GM21423 (cell line): Measurements from ENCODE around the gene TXNDC5.
"Not testable (repeated sequence)": the region's sequence is repeated elsewhere in the genome, so short reads cannot be mapped to it uniquely, and the experiment has no call there.

Source experiments
- ATAC-seq: cut with Tn5 transposase; IDR thresholded peaks from one replicate; pipeline ENCODE4 v1.9.1; 2021; ENCODE audit warnings: mild to moderate bottlenecking, moderate library complexity; ENCODE audit not compliant: unreplicated experiment

The TXNDC5 gene

DNA sequence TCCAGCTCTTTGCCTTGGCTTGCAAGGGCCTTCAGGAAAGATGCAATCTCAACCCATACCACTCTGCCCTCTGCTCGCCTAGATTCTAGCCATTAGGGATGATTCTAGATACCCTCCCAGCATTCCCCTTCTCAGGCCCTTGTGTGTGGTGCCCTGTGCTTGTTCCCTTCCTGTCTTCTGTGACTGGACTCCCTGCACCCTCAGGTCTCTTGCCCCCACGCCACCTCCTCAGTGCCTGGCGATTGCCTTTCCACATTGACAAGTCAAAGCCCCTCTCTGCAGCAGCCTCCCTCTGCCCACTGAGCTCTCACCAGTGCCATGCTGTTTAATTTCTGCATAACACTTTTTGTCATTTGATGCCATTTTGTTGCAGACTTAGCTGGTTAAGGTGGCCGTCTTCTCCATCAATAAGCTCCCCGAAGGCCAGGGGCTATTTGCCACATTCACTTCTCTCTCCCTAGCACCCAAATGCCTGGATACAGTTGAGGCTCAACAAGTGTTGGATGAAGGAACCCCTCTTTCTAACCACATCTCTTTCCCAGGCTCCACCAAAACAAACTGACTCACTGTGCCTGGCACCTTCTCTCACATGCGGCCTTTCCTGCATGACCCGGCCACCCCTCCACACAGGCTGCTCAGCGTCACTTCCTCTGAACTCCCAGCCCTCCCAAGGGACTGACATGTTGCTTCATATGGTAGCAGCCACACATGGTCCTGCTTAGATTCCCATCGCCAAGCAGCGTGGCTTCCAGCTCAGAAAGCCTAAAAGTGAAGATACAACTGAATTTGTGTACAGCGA, 4.6 kb upstream of the TXNDC5 start:
- no peak for ATAC-seq

DNA sequence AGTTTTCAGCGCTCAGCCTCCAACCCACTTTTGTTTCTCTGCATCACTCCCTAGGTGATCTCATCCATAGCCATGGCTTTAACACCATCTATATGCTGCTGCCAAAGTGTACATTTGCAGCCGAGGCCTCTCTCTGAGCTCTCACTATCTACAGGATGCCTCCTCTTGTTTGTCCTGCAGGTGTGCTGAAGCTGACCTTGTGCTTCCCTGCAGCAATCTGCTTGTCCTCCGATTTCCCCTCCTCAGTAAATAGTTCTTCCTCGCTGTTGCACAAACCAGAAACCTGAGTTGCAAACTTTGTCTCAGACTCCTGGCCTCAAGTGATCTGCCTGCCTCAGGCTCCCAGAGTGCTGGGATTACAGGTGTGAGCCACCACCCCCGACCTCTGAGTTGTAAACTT, 3.7 kb upstream of the TXNDC5 start:
- no peak for ATAC-seq

DNA sequence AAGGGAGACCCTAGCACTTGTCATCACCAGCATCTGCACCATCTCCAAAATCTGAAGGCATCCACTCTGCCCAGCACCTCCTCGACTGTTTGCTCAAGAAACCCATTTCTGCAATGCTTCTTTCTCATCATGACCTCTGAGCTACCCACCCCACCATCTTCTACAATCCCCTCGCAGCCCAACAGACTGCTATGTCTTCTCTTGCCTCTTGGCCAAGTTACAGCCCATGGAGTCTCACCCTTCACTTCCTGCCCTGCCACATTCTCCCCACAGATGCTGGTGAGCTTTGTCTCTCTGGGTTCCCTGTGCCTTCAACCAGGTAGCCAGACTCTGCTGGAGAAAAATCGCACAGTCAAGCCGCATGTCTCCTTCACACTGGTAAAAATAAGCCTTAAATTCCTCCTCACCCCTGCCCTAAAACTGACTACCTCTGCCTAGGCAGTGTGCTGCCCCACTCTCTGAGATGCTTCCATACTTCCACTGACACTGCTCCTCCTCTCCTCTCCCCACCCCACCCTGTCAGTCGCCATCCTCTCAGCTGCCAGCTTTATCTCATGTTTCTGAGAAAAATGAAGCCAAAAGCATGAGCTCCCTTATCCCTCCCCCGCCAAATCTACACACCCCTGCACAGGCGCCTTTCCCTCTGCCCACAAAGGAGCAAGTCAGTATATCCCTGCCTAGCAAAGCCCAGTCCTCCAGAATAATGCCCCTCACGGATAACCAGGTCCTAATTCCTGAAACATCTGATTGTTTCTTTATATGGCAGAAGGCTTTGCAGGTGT, 2.3 kb upstream of the TXNDC5 start:
- no peak for ATAC-seq

DNA sequence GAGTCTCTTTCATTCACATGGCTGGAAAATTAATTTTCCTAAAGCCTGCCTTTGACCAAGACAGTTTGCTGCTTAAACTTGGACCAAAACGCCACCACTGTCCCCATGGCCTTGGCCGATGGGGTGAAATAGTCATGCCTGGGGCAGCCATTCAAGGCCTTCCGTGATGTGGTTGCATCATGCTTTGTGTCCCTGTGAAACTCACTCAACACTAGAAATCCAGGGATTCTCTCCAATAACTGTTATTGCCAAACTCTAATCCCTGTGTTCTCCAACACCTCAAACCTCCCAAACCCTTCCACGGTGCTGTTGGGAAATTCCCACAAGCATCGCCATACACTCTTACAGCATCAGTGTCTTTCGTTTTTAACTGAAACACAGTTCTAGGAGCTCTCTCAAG, 1.4 kb upstream of the TXNDC5 start:
- ATAC-seq = no peak

- no peak for ATAC-seq
These were observed 747 bp upstream of the TXNDC5 start for GRCh38 chr6:7911345-7911725.

DNA sequence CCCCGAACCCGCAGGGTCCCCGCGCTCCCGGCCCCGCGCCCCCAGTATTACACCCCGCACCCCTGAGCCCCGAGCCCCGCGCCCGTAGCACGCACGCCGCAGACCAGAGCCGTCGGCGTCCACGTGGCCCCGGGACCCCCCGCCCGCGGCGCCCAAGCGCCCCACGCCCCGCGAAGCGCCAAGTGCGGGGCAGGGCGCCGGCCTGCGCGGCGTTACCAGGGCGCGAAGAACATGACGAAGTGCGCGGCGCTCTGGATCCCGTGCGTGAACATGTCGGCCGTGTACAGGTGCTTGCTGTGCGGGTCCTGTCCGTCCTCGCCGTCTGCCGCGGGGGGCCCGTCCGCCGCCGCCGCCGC, 312 bp downstream of the TXNDC5 start:
- ATAC-seq = peak; percentile 20

DNA sequence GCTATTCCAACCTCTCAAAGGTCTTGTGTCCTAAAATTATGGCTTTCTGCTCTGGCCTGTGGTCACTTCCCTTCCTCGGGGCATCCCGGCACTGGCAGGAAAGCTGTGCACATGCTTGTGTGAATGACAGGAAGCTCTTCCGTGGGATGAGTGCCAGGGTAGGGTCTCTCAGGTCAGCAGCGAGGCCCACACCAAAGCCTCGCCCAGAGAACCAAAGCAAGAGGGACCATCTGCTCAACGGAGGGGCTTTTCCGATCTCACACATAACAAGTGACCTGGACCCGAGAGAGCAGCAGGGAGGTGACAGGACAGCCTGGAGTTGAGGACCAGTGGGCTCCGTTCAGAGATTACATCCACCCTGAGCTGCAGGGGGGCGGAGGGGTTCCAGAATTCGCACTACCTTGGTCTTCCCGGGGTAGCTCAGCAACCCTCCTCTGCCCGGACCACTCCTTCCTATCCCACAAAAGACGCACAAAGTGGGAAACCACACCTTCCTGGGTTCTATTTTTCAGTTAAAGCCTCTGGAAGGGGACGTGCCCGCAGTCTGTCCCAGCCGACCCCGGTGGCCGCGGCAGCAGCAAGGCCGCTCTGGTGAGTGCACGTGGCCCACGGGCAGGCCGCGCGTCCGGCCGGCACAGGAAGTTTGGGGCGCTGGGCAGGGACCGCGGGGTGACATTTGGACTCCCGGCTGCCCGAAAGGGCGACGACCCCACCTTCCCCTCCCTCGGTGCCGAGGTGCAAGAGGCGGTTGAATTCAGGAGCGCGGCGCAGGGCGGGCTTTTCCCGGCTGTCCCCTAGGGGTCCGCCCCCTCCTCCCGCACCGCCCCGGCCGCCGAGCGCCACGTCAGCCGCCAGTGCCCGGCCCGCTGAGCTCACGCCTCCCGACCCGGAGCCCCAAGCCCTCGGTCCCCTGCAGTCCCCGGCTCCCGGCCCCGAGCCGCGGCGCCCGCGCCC, 988 bp downstream of the TXNDC5 start:
- ATAC-seq = peak; percentile 30

GRCh38 chr6:7907159-7907558, 3.4 kb downstream of the TXNDC5 start:
- no peak for ATAC-seq

DNA sequence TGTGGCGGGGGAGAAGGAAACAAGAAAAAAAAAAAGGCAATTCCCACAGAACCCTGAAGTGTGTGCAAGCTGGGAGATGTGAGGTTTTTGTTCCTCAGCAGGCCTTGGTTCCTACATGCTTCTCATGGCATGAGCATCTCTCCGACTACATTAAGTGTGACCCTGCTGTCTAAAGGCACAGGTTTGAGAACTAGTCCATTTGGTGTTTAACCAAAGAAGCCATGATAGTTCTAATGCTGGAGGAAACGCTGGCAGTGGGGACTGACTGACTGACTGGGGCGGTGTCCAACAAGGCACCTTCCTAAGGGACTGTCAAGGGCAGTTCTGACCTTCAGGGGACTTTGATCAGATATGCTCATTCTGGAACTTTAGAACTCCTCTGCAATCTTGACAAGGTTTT, 3.8 kb downstream of the TXNDC5 start:
- no peak for ATAC-seq

DNA sequence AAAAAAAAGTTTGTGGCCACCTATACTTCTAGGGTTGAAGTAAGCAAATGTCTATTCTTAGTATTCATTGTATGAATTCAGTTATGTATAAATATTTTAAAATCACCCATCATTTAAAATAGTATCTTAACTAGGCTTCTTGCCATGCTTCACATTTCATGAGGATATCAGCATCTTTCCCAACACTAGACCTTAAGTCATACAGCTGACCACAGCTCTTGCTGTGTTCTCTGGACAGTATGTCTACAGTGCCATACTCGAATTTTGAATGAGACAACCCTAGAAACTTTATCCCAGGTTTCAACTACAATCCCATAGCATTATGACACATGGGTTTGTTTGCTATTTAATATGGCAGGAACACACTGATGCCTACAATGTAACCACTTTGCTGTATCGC, 5.2 kb downstream of the TXNDC5 start:
- ATAC-seq = no peak

DNA sequence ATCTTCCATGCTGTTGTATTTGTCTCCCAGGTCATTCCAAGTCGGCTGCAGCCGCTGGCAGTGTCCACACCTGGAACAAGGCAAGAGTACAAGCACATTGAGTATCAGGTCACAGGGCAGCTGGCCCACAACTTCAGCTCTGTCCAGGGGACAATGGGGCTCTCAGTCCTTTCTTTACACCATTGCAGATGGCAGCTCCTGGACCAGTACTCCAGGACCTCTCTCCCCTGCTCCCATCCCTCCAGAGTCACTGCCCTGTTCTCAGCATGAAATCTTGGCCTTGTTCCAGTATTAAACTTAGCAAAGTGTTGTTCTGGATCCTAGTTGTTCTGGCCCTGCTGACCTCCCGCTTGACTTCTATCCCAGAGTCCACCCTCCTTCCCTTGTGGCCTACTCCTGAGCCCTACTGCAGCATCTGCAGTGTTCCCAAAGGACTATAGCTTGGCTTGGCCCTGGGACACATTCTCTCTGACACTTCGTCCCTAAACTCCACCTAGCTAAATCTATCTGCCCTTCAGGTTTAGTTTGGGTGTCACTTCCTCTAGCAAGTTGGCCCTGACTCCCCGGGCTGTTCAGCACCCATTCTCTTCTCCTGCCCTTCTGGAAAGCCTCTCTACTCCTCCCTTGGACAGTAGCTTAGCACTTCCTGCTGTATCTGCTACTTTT, 5.8 kb downstream of the TXNDC5 start:
- ATAC-seq = no peak

GRCh38 chr6:7903673-7904072, 6.9 kb downstream of the TXNDC5 start:
- no peak for ATAC-seq

DNA sequence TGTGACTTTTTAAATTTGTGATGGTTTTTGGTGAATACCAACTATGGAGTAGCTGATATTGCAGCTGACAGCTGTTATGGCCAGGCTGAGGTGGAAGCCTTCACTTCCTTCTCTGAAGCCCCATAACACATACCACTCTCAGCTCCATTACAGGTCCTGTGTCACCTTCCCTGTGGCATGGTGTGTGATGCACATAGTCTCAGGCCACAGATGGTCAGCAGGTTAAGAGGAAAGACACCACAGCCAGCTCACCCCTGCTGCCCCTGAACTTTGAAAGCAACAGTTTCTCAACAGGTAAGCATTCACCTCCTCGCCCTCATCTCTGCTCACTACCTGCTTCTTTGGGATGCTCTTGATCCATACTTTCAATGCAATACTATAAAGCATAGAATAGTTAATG, 7.7 kb downstream of the TXNDC5 start:
- no peak for ATAC-seq

DNA sequence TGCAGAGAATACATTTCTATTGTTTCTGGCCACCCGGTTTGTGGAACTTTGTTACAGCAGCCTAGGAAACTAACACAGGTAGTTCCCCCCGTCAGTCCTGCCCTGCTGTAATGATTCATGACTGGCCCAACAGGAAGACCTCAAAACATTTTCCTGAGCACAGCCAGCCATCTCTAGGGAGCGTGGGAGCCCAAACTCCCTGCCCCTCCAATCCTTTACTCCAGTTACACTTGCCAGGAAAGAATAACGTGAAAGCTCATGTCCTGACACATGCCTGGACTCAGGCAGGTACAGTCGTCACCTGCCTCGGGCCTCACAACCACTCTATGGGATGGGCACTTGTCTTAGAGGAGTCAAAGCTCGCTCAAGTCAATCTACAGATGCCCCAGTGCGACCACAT, 8.4 kb downstream of the TXNDC5 start:
- ATAC-seq = no peak

DNA sequence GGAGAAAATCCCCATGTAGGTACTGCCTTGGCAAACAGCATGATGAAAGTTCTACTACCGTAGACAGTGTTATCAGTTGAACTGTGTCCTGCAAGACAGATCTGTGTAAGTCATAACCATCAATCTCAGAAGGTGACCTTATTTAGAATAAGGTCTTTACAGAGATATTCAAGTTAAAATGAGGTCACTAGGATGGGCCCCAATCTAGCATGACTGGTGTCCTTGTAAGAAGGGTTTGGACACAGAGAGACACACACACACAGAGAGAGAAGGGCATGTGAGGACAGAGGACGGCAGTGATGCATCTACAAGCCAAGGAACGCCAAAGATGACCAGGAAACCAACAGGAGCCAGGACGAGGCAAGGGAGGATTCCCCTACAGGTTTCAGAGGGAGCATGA, 8.8 kb downstream of the TXNDC5 start:
- no peak for ATAC-seq

GRCh38 chr6:7901056-7901455, 9.5 kb downstream of the TXNDC5 start:
- ATAC-seq = no peak

- no peak for ATAC-seq
These were observed 10.0 kb downstream of the TXNDC5 start for GRCh38 chr6:7900621-7901020.

- no peak for ATAC-seq
These were observed 10.7 kb downstream of the TXNDC5 start for GRCh38 chr6:7899889-7900213.

DNA sequence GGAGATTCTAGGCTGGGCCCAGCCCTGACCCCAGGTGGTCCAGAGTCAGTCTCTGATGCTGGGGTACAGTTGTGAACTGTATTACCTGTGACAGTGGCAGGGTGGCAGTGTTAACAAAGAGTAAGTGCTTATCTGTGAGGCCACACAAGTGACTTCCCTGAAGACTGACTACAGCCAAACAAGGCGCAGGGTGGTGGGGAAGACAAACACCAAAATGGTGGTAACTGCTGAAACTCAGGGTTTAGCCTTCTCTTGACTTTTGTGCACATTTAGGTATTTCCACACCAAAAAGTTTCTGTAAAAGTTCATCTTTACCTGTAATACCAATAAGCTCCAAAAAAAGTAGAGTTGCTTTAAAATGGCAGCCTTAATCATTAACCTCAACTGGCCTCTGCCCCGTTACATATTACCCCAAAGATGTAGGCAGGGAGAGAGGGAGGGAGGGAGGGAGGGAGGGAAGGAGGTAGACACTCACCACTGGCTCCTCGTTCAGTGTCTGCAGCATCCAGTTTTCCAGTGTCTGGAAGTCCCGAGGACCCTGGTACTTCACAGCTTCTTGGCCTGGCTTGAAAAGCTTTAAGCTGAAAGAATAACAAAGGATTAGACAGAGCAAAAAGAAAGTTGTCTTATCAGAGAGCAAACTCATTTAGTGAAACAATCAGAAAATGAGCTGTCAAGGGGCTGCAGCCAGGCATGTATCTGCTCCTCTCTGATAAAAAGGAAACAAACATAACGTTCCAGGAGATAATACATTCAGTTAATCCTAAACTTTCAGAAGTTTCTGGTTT, 11.3 kb downstream of the TXNDC5 start:
- peak; percentile 69 for ATAC-seq

DNA sequence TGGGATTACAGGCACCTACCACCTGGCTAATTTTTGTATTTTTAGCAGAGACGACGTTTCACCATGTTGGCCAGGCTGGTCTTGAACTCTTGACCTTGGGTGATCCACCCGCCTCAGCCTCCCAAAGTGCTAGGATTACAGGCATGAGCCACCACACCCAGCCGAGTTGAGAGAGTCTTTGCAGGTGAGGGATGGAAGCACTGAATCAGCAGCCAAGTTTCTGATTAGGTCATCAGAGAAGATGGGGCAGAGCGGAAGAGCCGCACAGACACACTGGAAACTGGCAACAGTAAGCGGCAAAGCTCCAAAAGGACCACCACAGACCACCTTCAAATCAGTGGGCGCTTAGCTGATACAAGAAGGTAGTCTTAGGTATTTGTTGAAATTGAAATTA, 12.4 kb downstream of the TXNDC5 start:
- not testable (repeated sequence) for ATAC-seq
